Stomach (tissue), 9 donors: ENCODE measurements around the gene RASD1. TPM values are rescaled to one million over a fixed set of nuclear protein-coding genes. Genes with fewer than 3 reads are reported as not detected.
A peak's percentile ranks its signal among the peaks of the same experiment; 100 is the strongest.

Source experiments
- DNase-seq, 2 donors: peaks; one replicate each; pipeline versions ENCODE4 v3.0.0 to v3.0.0-alpha.2; 2013 to 2019
- H3K27ac ChIP-seq, 5 donors: fragments of 200-600 bp in 4 of 5; sonication (generic) in 4 of 5; one replicate each; pipeline ENCODE4 v1.5.1; 2013 to 2019; ENCODE audit warnings: mild to moderate bottlenecking in 1 of 5, moderate library complexity in 1 of 5
- H3K27me3 ChIP-seq, 3 donors: fragments of 200-600 bp; sonication (generic); one replicate each; pipeline ENCODE4 v1.5.1; 2017 to 2019; ENCODE audit warnings: mixed run types in 1 of 3
- H3K36me3 ChIP-seq, 4 donors: fragments of 200-600 bp; sonication (generic); 1 replicate in 3 of 4; 2 replicates in 1 of 4; pipeline ENCODE4 v1.5.1; 2016 to 2019
- H3K4me1 ChIP-seq, 4 donors: fragments of 200-600 bp; sonication (generic); one replicate each; pipeline ENCODE4 v1.5.1; 2016 to 2019
- H3K4me3 ChIP-seq, 4 donors: fragments of 200-600 bp; sonication (generic) in 3 of 4; one replicate each; pipeline ENCODE4 v1.5.1; 2016 to 2019; ENCODE audit warnings: mild to moderate bottlenecking in 1 of 4
- H3K9me3 ChIP-seq, 4 donors: fragments of 200-600 bp; sonication (generic); one replicate each; pipeline ENCODE4 v1.5.1; 2016 to 2019
- CTCF ChIP-seq, 7 experiments: fragments of 450-650 bp in 4 of 7; fragments of 200-600 bp in 3 of 7; sonication (generic) in 3 of 7; IDR thresholded peaks; one replicate each; pipeline ENCODE4 v1.5.1; 2016 to 2019; ENCODE audit warnings: antibody characterized with exemption in 7 of 7, control low read depth in 2 of 7, mild to moderate bottlenecking in 1 of 7
- EP300 ChIP-seq: sonication (generic); formaldehyde crosslinking; IDR thresholded peaks from one replicate; pipeline ENCODE4 v1.6.1; 2017; ENCODE audit warnings: antibody characterized with exemption
- POLR2A ChIP-seq, 4 donors: fragments of 450-650 bp; IDR thresholded peaks; one replicate each; pipeline ENCODE4 v1.6.1; 2016; ENCODE audit warnings: antibody characterized with exemption in 4 of 4, control low read depth in 2 of 4, mild to moderate bottlenecking in 1 of 4, moderate library complexity in 1 of 4
- POLR2AphosphoS5 ChIP-seq, 3 donors: sonication (generic); formaldehyde crosslinking; IDR thresholded peaks; one replicate each; pipeline ENCODE4 v1.6.1; 2016; ENCODE audit warnings: antibody characterized with exemption in 3 of 3
- WGBS, 5 donors: extraction: QIAGEN DNeasy Blood & Tissue Kit in 3 of 5; methylation state at CpG; one replicate each; pipeline versions ENCODE4 v1.1.5 to v1.1.7; 2013 to 2018; 5-methylcytosine and 5-hydroxymethylcytosine counted together
- intact Hi-C: fragments of 100-400 bp; cut with DNase I; formaldehyde crosslinking; loops from one replicate; pipeline ENCODE4 v1.15.1; 2023; ENCODE audit warnings: low total_unique reads
- polyA plus RNA-seq, 3 donors: library from polyadenylated mRNA; stranded (reverse); fragments of 200-250 nt; gene quantifications; one replicate each; pipeline ENCODE4 v1.2.3, GENCODE V29; 2013
- total RNA-seq, 5 donors: library from RNA; depleted of rRNA; stranded (reverse); fragments of >200 nt; gene quantifications; one replicate each; pipeline versions ENCODE4 v1.1.0 to v1.2.3, GENCODE V29; 2014 to 2016
- donor health status: healthy with polysubstance abuse.
- donor health status: Bipolar disorder and iron deficiency.
- donor health status: healthy.

The RASD1 gene
- total and polyA plus RNA-seq, 8 donors: 3.7 to 72.9 (median 14.0) TPM

GRCh38 chr17:17511881-17512858, 16.0 kb upstream of the RASD1 start:
- peaks cover 0 to 7% (median 0%) of the 10 kb centered on the region in 4 donors for H3K36me3 ChIP-seq
- 71 to 87% (median 77%) methylated on average over 14 to 29 of the region's 29 CpGs for WGBS, 5 donors
- peak in 1 of 2 donors; percentile 52 for DNase-seq
- TF ChIP-seq CTCF (IDR thresholded peaks at IDR 0.05) (no peak), EP300 (no peak), POLR2A (IDR thresholded peaks at IDR 0.05) (no peak), POLR2AphosphoS5 (IDR thresholded peaks at IDR 0.05) (no peak)
- intact Hi-C loops: no loop called here
- H3K4me3 ChIP-seq: no peak overlapping the region
- no peak overlapping the region for H3K27ac ChIP-seq
- H3K27me3 ChIP-seq: no peaks in the 10 kb centered on the region
- no peaks in the 10 kb centered on the region for H3K9me3 ChIP-seq
- H3K4me1 ChIP-seq: peaks cover 0 to 15% (median 4%) of the 10 kb centered on the region in 4 donors

DNA sequence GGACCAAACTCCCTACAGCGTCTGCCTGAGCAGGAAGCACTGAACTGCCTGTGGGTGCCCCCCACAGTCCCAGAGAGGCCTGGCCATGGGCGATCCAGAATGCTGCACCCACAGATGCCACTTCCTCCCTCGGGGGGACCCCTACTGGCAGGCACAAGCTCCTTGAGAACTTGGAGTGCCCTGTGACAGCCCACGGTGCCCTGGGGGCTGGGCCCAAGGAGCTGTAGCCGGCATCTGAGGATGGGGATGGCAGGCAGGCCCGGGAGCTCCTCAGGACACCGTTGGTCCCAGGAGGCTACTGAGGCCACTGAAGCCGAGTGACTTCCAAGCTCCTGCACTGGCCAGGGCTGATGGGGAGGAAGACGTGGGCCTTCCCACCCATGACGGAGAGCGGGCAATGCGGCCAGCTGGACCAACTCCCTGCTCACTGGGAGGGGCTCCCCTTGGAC, 15.1 kb upstream of the RASD1 start:
- H3K36me3 ChIP-seq: peaks cover 0 to 7% (median 0%) of the 10 kb centered on the region in 4 donors
- no peak for DNase-seq
- intact Hi-C loops: no loop called here
- TF ChIP-seq EP300 (no peak), CTCF (IDR thresholded peaks at IDR 0.05) (no peak), POLR2A (IDR thresholded peaks at IDR 0.05) (no peak), POLR2AphosphoS5 (IDR thresholded peaks at IDR 0.05) (no peak)
- H3K27ac ChIP-seq: no peak overlapping the region
- H3K4me1 ChIP-seq: peaks cover 0 to 24% (median 12%) of the 10 kb centered on the region in 4 donors
- 76 to 90% (median 83%) methylated on average over 7 to 12 of the region's 12 CpGs for WGBS, 5 donors
- H3K27me3 ChIP-seq: no peaks in the 10 kb centered on the region
- no peak overlapping the region for H3K4me3 ChIP-seq
- H3K9me3 ChIP-seq: no peaks in the 10 kb centered on the region

- Histone ChIP-seq H3K9me3 (no peaks in the 10 kb centered on the region), H3K4me3 (no peak overlapping the region), H3K4me1 (peaks cover 0 to 24% (median 13%) of the 10 kb centered on the region in 4 donors), H3K36me3 (peaks cover 0 to 7% (median 0%) of the 10 kb centered on the region in 4 donors), H3K27ac (no peak overlapping the region), H3K27me3 (no peaks in the 10 kb centered on the region)
- intact Hi-C loops: no loop called here
- TF ChIP-seq CTCF (IDR thresholded peaks at IDR 0.05): no peak
- TF ChIP-seq EP300: no peak
- TF ChIP-seq POLR2A (IDR thresholded peaks at IDR 0.05): no peak
- TF ChIP-seq POLR2AphosphoS5 (IDR thresholded peaks at IDR 0.05): no peak
- DNase-seq: no peak
- WGBS, 5 donors: 88 to 91% (median 91%) methylated on average over 16 to 20 of the region's 20 CpGs
Measured at GRCh38 chr17:17510456-17511292, 14.5 kb upstream of the RASD1 start.
